Activated naive CD4-positive, alpha-beta T cell treated with anti-CD3 and anti-CD28 coated beads, Interleukin-2, amount 50 U/mL, for 16 hours (primary cell): ENCODE data around the gene COMMD1.
"Not testable (repeated sequence)": the region's sequence is repeated elsewhere in the genome, so short reads cannot be mapped to it uniquely, and the experiment has no call there.

Experiments
- DNase-seq: peaks from one replicate; pipeline ENCODE4 v3.0.0-alpha.2; 2020

The COMMD1 gene

GRCh38 chr2:61905372-61906185 lies at the start of gene COMMD1:
Gene COMMD1 (plus strand): TSS chr2:61905674. CDS start chr2:61905679, 5 bp downstream.
- DNase-seq: peak; percentile 85

- no peak for DNase-seq
These were observed 48.2 kb upstream of the COMMD1 start for GRCh38 chr2:61857224-61857623.

DNA sequence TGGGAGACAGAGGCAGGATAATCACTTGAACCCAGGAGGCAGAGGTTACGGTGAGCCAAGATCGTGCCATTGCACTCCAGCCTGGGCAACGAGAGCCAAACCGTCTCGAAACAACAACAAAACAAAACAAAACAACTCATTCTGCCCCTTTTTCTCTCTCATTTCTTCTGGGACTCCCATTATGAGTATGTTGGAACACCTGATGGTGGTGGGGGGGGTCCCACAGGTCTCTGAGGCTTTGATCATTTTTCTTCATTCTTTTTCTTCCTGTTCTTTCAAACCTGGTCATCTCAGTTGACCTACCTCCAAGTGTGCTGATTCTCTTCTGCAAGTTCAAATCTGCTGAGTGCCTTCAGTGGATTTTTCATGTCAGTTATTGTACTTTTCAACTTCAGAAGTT lies 43.4 kb upstream of the COMMD1 start:
- DNase-seq: no peak

DNA sequence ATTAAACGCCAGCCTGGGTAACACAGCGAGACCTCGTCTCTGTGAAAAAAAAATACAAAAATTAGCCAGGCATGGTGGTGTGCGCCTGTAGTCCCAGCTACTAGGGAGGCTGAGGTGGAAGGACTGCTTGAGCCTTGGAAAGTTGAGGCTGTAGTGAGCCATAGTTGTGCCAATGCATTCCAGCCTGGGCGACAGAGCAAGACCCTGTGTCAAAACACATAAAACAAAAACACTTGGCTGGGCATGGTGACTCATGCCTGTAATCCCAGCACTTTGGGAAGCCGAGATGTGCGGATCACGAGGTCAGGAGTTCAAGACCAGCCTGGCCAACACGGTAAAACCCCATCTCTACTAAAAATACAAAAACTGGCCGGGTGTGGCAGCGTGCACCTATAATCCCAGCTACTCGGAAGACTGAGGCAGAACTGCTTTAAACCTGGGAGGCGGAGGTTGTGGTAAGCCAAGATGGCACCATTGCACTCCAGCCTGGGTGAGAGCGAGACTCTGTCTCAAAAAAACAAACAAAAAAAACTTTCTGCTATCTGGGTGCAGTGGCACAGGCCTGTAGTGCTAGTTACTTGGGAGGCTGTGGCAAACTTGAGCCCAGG lies 38.9 kb upstream of the COMMD1 start:
- DNase-seq: not testable (repeated sequence)

DNA sequence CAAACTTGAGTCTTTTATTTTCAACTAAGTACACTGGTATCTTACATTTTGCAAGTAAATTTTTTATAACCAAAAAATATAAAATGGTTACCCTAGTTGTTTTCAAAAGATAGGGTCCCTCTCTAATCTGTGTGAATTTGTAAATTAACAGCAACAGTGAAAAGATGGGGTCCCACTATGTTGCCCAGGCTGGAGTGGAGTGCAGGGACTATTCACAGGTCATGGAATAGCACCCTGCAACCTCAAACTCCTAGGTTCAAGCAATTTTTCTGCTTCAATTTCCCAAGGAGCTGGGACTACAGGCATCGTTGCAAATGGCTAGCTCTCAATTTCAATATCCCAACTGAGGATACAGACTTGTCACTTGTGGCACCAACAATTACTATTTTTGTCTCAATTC lies 29.1 kb upstream of the COMMD1 start:
- DNase-seq: no peak

DNA sequence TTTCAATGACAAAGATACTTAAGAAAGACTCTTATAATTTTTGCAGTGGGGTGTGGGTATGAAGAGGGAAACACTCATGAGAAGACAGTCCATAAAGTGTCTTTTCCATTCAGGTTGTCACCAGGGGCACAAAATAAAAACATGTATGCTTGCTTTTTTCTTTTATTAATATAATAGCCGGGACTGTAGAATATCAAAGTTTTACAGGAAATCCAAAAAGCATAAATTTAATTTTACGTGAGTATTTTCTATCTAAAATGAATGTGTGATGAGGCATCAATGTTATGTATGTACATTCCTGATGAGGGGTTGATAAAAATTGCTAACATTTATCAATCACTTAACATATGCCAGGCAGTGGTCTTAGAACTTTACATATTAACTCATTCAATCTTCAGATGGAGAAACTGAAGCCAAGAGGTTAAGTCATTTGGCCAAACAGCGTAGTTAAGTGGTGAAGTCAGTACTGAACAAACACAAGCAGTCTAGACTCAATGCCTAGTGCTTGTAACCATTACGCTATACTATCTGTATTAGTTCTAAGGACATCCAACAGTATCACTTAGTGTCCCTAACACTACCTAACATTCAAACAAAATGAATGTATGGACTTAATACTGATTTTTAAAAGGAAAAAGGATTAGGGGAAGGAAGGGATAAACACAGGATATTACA lies 27.8 kb upstream of the COMMD1 start:
- no peak for DNase-seq

GRCh38 chr2:61878761-61879160 lies 26.7 kb upstream of the COMMD1 start:
- DNase-seq: no peak

DNA sequence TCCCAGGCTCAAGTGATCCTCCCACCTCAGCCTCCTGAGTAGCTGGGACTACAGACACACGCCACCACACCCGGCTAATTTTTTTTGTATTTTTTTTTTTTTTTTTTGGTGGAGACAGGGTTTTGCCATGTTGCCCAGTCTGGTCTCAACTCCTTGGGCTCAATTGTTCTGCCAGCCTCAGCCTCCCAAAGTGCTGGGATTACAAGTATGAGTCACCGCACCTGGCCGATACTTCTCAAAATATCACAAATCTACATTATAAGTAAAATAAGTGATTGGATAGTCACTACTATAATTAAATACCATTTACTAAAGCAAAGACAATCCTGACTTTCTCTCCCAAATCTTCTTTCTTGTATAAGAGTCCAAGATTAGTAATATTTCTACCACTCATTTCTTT lies 26.1 kb upstream of the COMMD1 start:
- DNase-seq: not testable (repeated sequence)

- no peak for DNase-seq
These were observed 22.6 kb upstream of the COMMD1 start for GRCh38 chr2:61882850-61883249.

GRCh38 chr2:61885896-61886603 lies 19.4 kb upstream of the COMMD1 start:
- DNase-seq: no peak

GRCh38 chr2:61887717-61888266 lies 17.7 kb upstream of the COMMD1 start:
- DNase-seq: peak; percentile 19

- DNase-seq: peak; percentile 86
These were observed 17.0 kb upstream of the COMMD1 start, which contains the start of gene CCT4 for GRCh38 chr2:61888267-61889055. Gene CCT4 (minus strand): TSS chr2:61888656. CDS start chr2:61888507, 149 bp downstream.

- DNase-seq: no peak
These were observed 6.7 kb upstream of the COMMD1 start for GRCh38 chr2:61898810-61899209.

DNA sequence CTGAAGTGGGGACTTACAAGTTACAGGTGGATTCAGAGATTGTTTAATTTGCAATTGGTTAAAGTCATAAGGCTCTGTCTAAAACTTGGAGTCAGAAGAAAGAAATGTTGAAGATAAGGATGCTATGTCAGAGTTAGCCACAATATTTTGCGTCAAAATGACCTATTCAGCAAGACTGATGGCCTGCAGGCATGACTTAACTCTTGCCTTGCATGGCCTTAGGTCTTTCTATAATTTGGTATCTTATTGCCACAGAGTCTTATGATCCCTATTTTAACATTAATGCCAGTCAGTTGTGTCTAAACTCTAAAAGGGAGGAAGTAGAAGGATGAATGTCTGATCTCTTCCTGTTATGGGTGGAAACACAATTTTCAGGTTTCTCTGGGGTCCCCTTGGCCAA lies 5.2 kb upstream of the COMMD1 start:
- no peak for DNase-seq

DNA sequence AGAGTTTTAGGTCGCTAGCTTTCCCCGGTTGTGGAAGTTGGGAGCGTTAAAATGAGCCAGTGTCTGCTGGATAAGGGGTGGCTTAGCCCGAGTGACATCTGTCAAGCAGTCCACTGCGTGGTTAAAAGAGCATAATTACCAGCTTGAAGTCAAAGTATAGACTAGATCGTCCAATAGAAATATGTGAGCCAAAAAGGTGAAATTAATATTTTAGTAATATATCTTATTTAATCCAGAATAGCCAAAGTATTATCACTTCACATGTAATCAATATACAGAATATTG lies 654 bp downstream of the COMMD1 start:
- no peak for DNase-seq

DNA sequence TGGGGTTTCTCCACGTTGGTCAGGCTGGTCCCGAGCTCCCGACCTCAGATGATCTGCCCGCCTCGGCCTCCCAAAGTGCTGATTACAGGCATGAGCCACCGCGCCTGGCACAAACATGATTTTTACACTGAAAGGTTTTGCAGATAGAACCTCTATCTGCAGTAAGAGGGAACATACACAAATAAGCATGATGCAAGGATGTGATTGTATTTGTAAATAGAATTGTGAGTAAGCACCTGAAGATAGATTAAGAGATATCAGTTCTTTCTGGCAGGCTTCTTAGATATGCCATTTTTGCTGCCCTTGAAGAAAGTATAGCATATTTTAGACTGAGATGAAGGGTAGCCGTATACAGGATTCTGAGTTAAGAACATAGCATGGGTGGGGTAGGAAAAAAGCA lies 3.6 kb downstream of the COMMD1 start:
- DNase-seq: no peak

GRCh38 chr2:61910603-61911002 lies 5.1 kb downstream of the COMMD1 start:
- no peak for DNase-seq

- no peak for DNase-seq
These were observed 6.0 kb downstream of the COMMD1 start for GRCh38 chr2:61911510-61911909.

GRCh38 chr2:61914794-61915193 lies 9.3 kb downstream of the COMMD1 start:
- DNase-seq: not testable (repeated sequence)

DNA sequence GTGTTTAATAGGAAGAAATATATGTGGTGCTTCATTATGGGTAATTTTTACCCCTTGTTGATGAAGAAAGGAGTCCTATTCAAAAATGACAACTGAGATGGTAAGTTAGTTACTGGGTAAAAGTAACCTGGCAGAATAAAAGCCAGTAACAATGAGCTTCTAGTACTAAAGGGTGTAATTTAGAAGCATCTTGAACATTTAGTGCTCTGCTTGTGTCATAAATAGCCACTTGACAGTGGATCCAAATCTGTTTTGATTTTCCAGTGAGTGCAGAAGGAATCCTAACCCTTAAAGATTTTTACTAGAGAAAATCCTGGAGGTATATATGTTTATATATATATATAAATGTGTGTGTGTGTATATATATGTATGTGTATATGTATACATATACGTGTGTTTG lies 15.1 kb downstream of the COMMD1 start:
- DNase-seq: no peak

GRCh38 chr2:61922714-61923113 lies 17.2 kb downstream of the COMMD1 start:
- DNase-seq: no peak
